ENCODE results near the gene ZNF446. TPM values are rescaled to one million over a fixed set of nuclear protein-coding genes. Genes with fewer than 3 reads are reported as not detected.
A peak's percentile ranks its signal among the peaks of the same experiment; 100 is the strongest.

Gene ZNF446
- total and polyA plus RNA-seq, 10 of the 15 experiments (the other 5 are each of a cell fraction or from before 2014, with no cell fraction given), result 0.14 to 6.9 (median 4.1) TPM

- TF ChIP-seq ZBTB40 (IDR thresholded peaks at IDR 0.05; ENCODE audit: borderline replicate concordance), result peak; percentile 81; the same call in 1 of the 2 replicates
- no peak for TF ChIP-seq ZNF24 (IDR thresholded peaks at IDR 0.05)
- TF ChIP-seq CEBPZ (IDR thresholded peaks at IDR 0.05; ENCODE audit: low read depth, low read length), result no peak
- TF ChIP-seq BCLAF1 (IDR thresholded peaks at IDR 0.05), result no peak
- no peak for TF ChIP-seq KLF5 (IDR thresholded peaks at IDR 0.05; ENCODE audit: partially characterized antibody)
- no peak for TF ChIP-seq KDM1A (IDR thresholded peaks at IDR 0.05; ENCODE audit: borderline replicate concordance)
- no peak for TF ChIP-seq NR2C2 (IDR thresholded peaks at IDR 0.05; ENCODE audit: borderline replicate concordance, control insufficient read depth, insufficient read length, low read depth)
- no peak for TF ChIP-seq CBX5 (IDR thresholded peaks at IDR 0.05; ENCODE audit: low read depth)
- no peak for TF ChIP-seq FOXM1 (IDR thresholded peaks at IDR 0.05; ENCODE audit: low read depth, low read length)
- no peak for TF ChIP-seq NFXL1 (IDR thresholded peaks at IDR 0.05; ENCODE audit: borderline replicate concordance)
- TF ChIP-seq ZBED1 (IDR thresholded peaks at IDR 0.05; ENCODE audit: borderline replicate concordance), result no peak
- TF ChIP-seq CBFB (IDR thresholded peaks at IDR 0.05; ENCODE audit: low read depth), result no peak
- TF ChIP-seq ESRRA (IDR thresholded peaks at IDR 0.05; ENCODE audit: low read length), result no peak
- 0 out of 2 replicates have a peak, but pooled peaks have one; percentile 7 for TF ChIP-seq TCF3 (IDR thresholded peaks at IDR 0.05; ENCODE audit: borderline replicate concordance, insufficient read depth, low read depth, low read length)
- TF ChIP-seq NBN (IDR thresholded peaks at IDR 0.05), result no peak
- TF ChIP-seq HDGF (IDR thresholded peaks at IDR 0.05), result peak; percentile 36; the same call in 1 of the 2 replicates
- no peak for TF ChIP-seq RCOR1 (conservative IDR thresholded peaks at IDR 0.05; ENCODE audit: low read depth, low read length)
- TF ChIP-seq SUZ12 (IDR thresholded peaks at IDR 0.05; ENCODE audit: unreplicated experiment), result no peak
- TF ChIP-seq MEF2A (IDR thresholded peaks at IDR 0.05; ENCODE audit: insufficient read depth, low read depth, low read length), result no peak
- 0 out of 2 replicates have a peak, but pooled peaks have one; percentile 4 for TF ChIP-seq TCF12 (IDR thresholded peaks at IDR 0.05; ENCODE audit: low read depth, low read length)
- no peak for TF ChIP-seq STAT3 (IDR thresholded peaks at IDR 0.05; ENCODE audit: low read depth, low read length)
Measured at GRCh38 chr19:58466760-58467589, 9.2 kb upstream of the ZNF446 start, which contains the start of gene ZNF324 (continued).
